Embryonic facial prominence (tissue), 1 donor: ENCODE data around the gene B4GALNT4.
"Not testable (repeated sequence)": the region's sequence is repeated elsewhere in the genome, so short reads cannot be mapped to it uniquely, and the experiment has no call there.

Experiments
- DNase-seq: peaks from one replicate; pipeline ENCODE4 v3.0.0-alpha.2; 2016; ENCODE audit errors: extremely low spot score

Gene B4GALNT4

DNA sequence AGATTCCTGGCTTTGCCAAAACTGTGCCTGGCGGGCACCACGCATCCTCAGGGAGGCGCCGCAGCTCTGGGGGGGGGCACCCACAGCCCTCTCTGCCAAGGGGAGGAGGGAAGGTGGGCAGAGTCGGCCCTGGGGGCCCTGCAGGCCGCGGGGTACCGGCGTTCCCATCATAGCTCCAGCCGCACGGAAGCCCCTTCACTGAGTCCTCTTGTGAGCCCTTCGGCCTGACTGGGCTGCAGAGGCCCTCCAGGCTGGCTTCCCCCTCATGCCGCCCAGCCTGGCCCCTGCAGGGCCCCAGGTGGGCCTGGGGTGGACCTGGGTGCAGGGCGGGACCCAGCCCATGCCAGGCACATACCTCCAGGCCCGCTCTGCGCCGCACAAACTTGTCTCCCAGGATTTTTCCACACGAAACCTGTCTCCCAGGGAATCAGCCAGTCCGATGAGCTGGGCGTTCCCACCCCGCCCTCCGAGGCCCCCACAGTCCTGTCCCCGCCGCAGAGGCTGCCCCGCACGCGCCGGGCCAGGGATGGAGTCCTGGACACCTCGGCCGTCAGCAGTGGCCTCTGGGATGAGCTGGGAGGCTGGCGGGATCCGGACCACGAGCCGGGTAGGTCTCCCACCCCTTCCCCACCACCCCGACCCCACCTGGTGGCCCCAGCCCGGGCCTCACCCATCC is 22.9 kb downstream of the B4GALNT4 start:
- no peak for DNase-seq

- DNase-seq: no peak
Measured at GRCh38 chr11:393219-394033, 24.1 kb downstream of the B4GALNT4 start.

GRCh38 chr11:394034-394857 is 24.9 kb downstream of the B4GALNT4 start, which contains the start of gene PKP3:
PKP3 (plus strand) TSS chr11:394209; CDS start chr11:394293, 84 bp downstream.
- no peak for DNase-seq

- no peak for DNase-seq
Measured at GRCh38 chr11:394858-395655, 25.8 kb downstream of the B4GALNT4 start.

DNA sequence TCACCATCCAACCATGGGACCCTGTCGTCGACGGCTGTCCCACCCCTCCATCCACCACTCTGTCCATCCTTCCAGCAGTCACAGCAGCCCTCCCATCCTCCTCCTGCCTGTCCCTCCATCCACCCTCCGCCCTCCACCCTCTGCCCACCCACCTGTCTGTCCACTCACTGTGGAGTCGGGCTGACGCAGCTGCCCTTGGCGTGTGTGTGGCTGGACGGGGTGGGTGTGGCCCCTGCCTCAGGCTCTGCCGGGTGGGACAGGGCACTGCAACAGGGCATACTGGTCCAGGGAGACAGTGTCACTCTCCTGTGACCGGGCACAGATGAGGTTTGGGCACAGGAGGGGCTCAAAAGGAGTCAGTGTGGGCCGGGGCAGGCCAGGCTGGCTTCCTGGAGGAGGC is 26.6 kb downstream of the B4GALNT4 start:
- DNase-seq: no peak

- DNase-seq: no peak
Measured at GRCh38 chr11:396511-396947, 27.2 kb downstream of the B4GALNT4 start.

- DNase-seq: no peak
Measured at GRCh38 chr11:396948-397548, 27.7 kb downstream of the B4GALNT4 start.

- no peak for DNase-seq
Measured at GRCh38 chr11:398826-399225, 29.5 kb downstream of the B4GALNT4 start.

DNA sequence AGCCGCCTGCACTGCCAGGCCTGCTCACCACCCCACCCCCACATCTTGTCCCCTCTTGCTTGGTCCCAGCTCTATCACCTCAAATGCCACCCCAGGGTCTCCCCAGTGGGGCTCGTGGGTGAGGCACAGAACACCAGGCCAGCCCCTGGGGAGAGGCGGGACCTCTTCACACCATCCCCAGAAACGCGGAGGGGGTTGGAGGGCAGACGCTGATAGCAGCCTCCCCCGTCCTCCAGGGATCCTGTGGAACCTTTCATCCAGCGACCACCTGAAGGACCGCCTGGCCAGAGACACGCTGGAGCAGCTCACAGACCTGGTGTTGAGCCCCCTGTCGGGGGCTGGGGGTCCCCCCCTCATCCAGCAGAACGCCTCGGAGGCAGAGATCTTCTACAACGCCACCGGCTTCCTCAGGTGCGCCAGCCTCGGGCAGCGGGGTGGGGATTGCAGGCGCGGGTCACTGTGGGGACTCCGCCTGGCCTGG is 30.5 kb downstream of the B4GALNT4 start:
- no peak for DNase-seq

GRCh38 chr11:400241-400689 is 31.0 kb downstream of the B4GALNT4 start:
- no peak for DNase-seq

DNA sequence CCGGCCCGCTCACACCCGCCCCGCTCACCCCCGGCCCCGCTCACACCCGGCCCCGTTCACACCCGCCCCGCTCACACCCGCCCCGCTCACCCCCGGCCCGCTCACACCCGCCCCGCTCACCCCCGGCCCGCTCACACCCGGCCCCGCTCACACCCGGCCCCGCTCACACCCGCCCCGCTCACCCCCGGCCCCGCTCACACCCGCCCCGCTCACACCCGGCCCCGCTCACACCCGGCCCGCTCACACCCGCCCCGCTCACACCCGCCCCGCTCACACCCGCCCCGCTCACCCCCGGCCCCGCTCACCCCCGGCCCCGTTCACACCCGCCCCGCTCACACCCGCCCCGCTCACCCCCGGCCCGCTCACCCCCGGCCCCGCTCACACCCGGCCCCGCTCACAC is 31.9 kb downstream of the B4GALNT4 start:
- not testable (repeated sequence) for DNase-seq

- DNase-seq: no peak
Measured at GRCh38 chr11:403021-403760, 33.9 kb downstream of the B4GALNT4 start.

DNA sequence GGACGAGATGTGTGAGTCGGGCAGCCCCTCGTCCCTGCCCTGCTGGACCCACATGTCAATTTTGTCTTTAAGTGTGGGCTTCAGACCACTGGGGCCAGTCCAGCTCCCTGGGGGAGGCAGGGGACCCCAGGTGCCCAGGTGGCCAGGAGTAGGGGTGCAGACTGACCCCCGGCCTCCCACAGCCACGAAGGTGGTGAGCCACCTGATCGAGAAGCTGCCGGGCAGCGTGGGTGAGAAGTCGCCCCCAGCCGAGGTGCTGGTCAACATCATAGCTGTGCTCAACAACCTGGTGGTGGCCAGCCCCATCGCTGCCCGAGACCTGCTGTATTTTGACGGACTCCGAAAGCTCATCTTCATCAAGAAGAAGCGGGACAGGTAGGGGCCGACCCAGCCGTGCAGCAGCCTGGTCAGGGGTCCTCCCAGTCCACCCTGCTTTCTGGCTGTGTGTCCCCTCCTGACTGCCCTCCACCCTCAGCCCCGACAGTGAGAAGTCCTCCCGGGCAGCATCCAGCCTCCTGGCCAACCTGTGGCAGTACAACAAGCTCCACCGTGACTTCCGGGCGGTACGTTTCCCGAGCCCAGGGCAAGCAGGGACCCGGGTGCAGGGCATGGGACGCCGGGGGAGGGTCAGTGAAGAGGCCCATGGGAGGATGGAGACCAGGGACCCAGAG is 34.6 kb downstream of the B4GALNT4 start:
- no peak for DNase-seq

DNA sequence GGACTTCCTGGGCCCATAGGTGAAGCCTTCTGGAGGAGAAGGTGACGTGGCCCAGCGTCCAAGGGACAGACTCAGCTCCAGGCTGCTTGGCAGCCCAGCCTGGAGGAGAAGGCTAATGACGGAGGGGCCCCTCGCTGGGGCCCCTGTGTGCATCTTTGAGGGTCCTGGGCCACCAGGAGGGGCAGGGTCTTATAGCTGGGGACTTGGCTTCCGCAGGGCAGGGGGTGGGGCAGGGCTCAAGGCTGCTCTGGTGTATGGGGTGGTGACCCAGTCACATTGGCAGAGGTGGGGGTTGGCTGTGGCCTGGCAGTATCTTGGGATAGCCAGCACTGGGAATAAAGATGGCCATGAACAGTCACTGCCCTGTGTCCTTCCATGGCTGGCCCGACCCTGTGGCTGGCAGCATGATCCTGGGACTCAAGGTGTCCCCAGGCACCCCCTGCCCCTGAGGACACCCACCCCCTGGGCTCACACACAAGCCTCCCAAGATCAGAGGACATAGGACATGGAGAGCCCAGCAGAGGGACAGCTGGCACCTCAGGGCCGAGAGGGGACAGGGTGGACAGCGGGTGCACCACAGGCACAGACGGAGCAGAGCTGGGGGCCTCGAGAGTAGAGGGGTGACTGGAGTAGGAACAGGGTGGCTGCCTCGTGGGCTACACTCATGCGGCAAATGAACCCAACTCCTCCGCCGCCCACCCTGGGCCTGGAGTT is 35.4 kb downstream of the B4GALNT4 start:
- DNase-seq: no peak

DNA sequence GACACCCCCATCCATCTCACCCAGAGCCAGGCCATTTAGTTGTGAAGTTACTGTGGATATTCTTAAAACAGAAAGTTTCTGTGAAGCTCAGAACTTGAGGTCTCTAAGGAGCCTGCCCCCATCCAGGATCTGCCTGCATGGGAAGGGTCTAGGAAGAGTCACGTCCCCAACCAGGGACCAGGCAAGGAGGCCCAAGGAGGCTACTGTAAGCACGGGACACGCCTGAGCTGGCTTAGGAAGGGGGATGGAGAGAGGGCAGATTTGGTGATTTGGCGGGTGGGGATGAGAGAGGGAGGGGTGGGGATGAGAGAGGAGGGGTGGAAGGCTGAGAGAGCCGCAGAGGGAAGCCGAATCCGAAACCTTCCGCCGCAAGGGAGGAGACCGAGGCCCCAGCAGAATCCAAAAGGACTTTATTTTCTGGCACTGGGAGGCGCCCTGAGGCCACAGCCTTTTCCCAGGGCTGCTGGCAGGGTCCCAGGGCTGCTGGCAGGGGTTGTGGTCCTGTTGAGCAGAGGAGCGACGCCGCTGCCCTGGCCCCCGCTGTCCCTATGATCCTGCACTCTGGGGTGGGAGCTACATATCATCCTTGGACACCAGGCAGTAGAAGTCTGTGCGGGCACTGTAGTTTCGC is 36.1 kb downstream of the B4GALNT4 start:
- DNase-seq: no peak

DNA sequence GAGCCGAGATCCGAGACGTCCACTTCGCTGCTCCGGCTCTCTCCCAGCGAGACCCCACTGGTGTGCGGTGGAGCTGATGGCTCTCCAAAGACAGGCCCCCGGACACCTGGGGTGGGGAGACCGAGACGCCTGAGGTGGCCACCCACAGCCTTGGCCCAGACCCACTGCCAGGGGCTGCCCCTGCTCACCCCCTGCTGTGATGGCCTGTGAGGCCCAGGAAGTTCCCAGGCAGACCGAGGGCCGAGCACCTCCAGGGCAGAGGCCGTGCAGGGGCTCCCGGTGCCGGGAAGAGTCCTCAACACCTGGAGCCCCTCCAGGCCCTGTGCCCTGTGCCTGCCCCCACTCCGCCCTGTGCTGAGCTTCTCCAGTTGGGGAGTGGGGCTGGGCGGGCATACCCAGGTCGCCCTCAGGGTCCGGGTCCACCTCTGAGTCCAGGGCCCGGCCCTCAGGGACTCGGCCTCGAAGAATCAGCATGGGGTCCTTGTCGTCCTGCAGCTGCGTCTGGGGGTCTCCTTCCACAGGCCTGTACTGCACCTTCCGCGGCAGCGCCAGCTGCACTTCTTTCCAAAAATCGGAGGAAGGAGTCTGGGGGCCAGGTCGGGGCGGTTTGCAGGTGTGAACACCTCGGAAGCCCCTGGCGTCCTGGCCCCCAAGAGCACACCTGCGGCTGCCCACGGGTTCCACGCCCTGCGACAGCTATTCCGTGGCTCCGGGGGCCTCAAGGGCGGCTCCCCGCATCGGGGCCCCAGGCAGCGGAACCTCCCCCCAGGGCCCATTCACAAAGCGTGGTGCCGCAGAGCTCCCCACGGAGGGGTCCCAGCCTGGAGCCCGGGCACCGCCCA is 36.9 kb downstream of the B4GALNT4 start:
- DNase-seq: no peak
